Measurements from ENCODE around the gene DHRS2. TPM values are rescaled to one million over a fixed set of nuclear protein-coding genes. Genes with fewer than 3 reads are reported as not detected.
A peak's percentile ranks its signal among the peaks of the same experiment; 100 is the strongest.

Gene DHRS2
- total RNA-seq, 1 donor from 2014 or later = under 0.01 TPM

- no peak for DNase-seq (ENCODE audit: low read depth)
Observed at GRCh38 chr14:23612354-23612732, 23.8 kb upstream of the DHRS2 start.

DNA sequence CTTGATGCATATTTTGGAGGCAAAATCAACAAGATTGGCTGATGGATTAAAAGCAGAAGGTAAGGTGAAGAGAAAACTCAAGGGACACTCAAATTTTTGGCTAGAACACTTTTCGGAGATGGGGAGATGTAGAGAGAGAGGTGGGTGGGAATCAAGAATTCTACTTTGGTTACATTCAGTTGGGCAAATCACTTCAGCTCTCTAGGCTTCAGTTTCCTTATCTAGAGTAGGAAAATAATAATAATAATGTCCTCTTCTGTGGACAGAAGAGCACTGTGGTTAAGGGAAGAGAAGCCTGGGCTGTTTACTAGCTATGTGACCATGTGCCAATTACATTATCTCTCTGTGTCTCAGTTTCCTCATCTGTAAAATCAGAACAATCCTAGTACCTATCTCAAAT is 23.4 kb upstream of the DHRS2 start:
- no peak for DNase-seq (ENCODE audit: low read depth)

GRCh38 chr14:23613242-23614070 is 22.7 kb upstream of the DHRS2 start:
- DNase-seq (ENCODE audit: low read depth) = peak; percentile 15

DNA sequence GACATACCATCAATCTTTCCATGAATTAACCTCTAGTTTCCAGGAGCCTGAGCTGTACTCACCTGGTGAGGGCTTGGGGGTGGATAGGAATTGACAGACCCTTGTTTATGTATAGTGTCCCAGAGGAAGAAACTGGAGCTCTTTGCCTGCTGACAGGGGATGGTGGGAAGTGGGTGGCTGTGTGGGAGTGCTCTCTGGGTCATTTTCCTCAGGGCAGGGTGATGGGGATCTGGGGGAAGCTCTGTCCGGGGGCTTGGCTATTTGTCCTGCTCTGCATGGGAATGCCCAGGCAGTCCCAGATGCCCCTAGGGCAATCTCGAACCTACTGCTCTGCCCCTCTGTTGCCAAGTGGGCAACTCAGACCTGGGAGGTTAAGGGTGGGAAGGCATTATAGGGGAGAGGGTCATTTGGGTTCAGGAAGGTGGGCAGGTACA is 21.8 kb upstream of the DHRS2 start:
- no peak for DNase-seq (ENCODE audit: low read depth)

DNA sequence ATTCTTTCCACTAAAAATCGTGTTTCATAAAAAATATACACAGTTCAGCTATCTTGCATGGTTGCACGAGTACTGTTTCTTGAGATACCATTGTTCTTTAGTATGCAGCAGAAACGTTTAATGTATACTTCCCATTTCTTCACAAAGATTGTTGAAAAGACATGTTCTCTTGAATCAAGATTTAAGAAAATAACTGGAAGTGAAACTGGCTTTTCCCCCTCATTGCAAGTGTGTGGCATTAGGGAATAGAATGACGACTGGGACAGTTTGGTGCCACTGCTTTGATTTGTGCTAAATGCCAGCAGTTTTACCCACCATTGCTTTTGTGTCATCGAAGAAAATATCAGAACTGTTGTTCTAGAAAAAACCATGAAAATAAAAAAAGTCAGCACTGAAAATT is 20.3 kb upstream of the DHRS2 start:
- no peak for DNase-seq (ENCODE audit: low read depth)

DNA sequence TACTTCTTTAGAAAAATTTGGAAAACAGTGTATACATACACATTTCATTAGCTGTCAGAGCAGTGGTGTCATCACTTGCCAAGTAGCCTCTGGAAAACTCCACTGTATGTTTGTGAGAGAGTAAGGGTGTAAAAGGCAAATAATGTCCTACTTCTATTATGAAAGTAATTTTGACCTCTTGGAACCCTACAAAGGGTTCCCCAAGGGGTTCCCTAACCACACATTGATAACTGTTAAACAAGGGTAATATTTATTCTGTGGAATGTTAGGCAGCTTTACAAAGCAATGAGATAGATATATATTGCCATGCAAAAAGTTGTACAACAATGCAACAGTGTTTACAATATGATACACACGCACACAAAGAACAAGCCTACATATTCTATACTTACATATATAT is 18.6 kb upstream of the DHRS2 start:
- no peak for DNase-seq (ENCODE audit: low read depth)

DNA sequence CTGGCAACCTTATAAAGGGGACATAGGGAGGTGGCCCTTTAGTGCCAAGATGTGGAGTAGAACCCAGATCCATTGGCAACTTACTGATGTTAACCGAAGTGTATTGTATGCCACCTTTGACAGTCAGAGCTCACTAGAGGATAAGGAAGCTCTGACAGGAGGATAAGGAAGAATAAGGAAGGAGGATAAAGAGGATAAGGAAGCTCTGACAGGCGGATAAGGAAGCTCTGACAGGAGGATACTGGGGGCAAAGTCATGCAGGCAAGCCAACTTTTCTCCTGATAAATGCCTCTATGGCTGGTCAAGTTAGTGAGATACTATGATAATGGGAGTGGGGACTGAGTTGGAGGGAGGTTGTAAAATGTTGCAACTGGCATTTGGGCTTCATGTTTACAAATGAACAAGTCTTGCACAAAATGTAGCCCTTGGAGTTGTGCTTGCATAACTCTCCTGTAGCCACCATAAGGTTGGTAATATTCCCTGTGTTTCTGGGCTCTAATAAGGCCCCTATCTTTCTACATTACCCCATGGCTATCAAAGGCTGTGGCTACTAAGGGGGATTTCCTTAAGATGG is 17.7 kb upstream of the DHRS2 start:
- DNase-seq (ENCODE audit: low read depth) = no peak

- DNase-seq (ENCODE audit: low read depth) = no peak
Observed at GRCh38 chr14:23620177-23620702, 15.9 kb upstream of the DHRS2 start.

- DNase-seq (ENCODE audit: low read depth) = no peak
Observed at GRCh38 chr14:23621204-23621931, 14.8 kb upstream of the DHRS2 start.

- no peak for DNase-seq (ENCODE audit: low read depth)
Observed at GRCh38 chr14:23621932-23622730, 14.0 kb upstream of the DHRS2 start.

DNA sequence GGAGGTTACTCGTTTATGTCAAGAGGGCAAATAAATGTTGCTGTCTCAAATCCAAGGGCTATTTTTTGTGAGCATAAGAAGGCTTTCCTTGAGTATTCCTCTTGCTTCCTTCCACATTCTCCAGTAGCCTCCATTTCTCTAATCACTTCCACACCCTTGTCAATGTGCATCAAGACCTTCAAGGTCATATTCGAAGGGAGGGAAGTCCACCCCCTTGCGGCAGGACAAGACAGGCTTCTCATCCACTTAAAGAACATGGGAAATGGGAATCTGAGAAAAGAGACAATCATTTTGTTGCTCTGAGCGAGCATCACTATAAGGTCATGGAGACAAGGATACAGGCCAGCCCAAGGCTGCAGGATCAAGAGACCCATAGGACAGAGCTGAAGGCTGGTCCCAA is 13.2 kb upstream of the DHRS2 start:
- DNase-seq (ENCODE audit: low read depth) = no peak

GRCh38 chr14:23623962-23624361 is 12.2 kb upstream of the DHRS2 start:
- DNase-seq (ENCODE audit: low read depth) = no peak

- DNase-seq (ENCODE audit: low read depth) = no peak
Observed at GRCh38 chr14:23624830-23625404, 11.2 kb upstream of the DHRS2 start.

- no peak for DNase-seq (ENCODE audit: low read depth)
Observed at GRCh38 chr14:23626946-23627345, 9.2 kb upstream of the DHRS2 start.

DNA sequence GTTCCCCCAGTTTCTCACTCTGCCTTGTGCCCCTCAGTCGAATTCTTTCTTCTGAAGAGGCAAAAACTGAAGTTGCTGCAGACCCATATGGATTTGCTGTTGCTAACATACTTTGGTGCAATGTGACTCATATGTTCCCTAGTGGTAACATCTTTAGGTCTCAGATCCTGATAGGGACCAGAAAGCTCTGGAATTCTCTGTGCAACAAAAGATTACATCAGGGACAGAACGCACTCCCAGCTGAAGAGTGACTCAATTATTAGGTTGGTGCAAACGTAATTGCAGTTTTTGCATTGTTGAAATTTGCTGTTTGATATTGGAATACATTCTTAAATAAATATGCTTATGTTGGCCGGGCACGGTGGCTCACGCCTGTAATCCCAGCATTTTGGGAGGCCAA is 8.2 kb upstream of the DHRS2 start:
- DNase-seq (ENCODE audit: low read depth) = no peak

DNA sequence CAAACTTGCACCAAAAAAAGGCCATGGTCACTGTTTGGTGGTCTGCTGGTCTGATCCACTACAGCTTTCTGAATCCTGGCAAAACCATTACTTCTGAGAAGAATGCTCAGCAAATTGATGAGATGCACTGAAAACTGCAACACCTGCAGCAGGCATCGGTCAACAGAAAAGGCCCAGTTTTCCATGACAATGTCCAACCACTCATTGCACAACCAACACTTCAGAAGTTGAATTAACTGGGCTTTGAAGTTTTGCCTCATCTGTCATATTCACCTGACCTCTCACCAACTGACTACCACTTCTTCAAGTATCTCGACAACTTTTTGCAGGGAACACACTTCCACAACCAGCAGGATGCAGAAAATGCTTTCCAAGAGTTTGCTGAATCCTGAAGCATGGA is 7.0 kb upstream of the DHRS2 start:
- no peak for DNase-seq (ENCODE audit: low read depth)

- DNase-seq (ENCODE audit: low read depth) = no peak
Observed at GRCh38 chr14:23629832-23630396, 6.2 kb upstream of the DHRS2 start.

GRCh38 chr14:23630687-23631086 is 5.5 kb upstream of the DHRS2 start:
- DNase-seq (ENCODE audit: low read depth) = no peak

DNA sequence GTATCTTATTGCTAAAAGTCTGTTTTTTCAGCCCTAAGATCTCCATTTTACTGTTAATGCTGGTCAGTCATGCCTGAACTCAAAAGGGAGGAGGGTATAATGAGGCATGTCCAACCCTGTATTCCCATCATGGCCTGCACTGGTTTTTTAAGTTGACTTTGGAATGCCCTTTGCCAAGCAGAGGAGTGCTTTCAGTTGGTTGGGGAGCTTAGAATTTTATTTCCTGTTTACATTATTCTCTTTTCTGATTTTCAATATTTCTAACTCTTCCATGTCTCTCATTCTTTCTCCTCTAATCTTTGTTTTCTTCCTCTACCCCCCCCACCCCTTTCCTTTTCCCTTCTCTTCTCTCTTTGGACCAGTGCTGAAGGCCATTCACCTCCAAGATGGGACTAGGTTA is 4.9 kb upstream of the DHRS2 start:
- no peak for DNase-seq (ENCODE audit: low read depth)

- DNase-seq (ENCODE audit: low read depth) = peak; percentile 65
Observed at GRCh38 chr14:23631702-23632460, 4.3 kb upstream of the DHRS2 start.

Measured in renal cortical epithelial cell (primary cell).